T-helper 1 cell treated with Interleukin-12 subunit alpha and Interleukin-12 subunit beta and Interleukin-4 antibody, amounts not matched to agents 30 ng/mL and 1 ng/mL, for 36 hours (primary cell): ENCODE measurements around the gene CKAP2L. TPM values are rescaled to one million over a fixed set of nuclear protein-coding genes. Genes with fewer than 3 reads are reported as not detected.
"Not testable (repeated sequence)": the region's sequence is repeated elsewhere in the genome, so short reads cannot be mapped to it uniquely, and the experiment has no call there.

Experiments used
- intact Hi-C: fragments of 100-400 bp; cut with micrococcal nuclease; formaldehyde crosslinking; loops from one replicate; pipeline ENCODE4 v1.15.1; 2024
- total RNA-seq: library from RNA; stranded (reverse); gene quantifications from 2 replicates; pipeline ENCODE4 v1.2.3, GENCODE V29; 2022

CKAP2L gene
- total RNA-seq, 1 donor from 2014 or later, result 33.2 TPM

GRCh38 chr2:112726487-112727190, 37.8 kb downstream of the CKAP2L start:
- intact Hi-C loops, result loop anchor here (1.0 kb wide), 9 partner anchors 20 to 245 kb away; partner anchors contain the start of genes CHCHD5, POLR1B and SLC20A1

- intact Hi-C loops, result loop anchor here (1.0 kb wide), 9 partner anchors 20 to 244 kb away; partner anchors contain the start of genes CHCHD5, POLR1B and SLC20A1
Observed at GRCh38 chr2:112725545-112726457, 38.6 kb downstream of the CKAP2L start.

- intact Hi-C loops, result no loop called here
Observed at GRCh38 chr2:112724591-112725525, 39.6 kb downstream of the CKAP2L start.

- intact Hi-C loops, result no loop called here
Observed at GRCh38 chr2:112723995-112724394, 40.4 kb downstream of the CKAP2L start.

- intact Hi-C loops, result no loop called here
Observed at GRCh38 chr2:112723547-112723940, 40.9 kb downstream of the CKAP2L start.

GRCh38 chr2:112722816-112723546, 41.4 kb downstream of the CKAP2L start:
- intact Hi-C loops, result no loop called here

- intact Hi-C loops, result no loop called here
Observed at GRCh38 chr2:112721819-112722522, 42.4 kb downstream of the CKAP2L start.

- intact Hi-C loops, result no loop called here
Observed at GRCh38 chr2:112720785-112721184, 43.6 kb downstream of the CKAP2L start, which contains the start of gene NT5DC4. Gene NT5DC4, plus strand, starts transcription at chr2:112721020. Its CDS starts 60 bp downstream, at chr2:112721080.

- intact Hi-C loops, result no loop called here
Observed at GRCh38 chr2:112718863-112719370, 45.5 kb downstream of the CKAP2L start.

GRCh38 chr2:112716826-112717352, 47.5 kb downstream of the CKAP2L start:
- intact Hi-C loops, result not testable (repeated sequence)

- intact Hi-C loops, result not testable (repeated sequence)
Observed at GRCh38 chr2:112716094-112716493, 48.3 kb downstream of the CKAP2L start.

GRCh38 chr2:112714836-112715631, 49.4 kb downstream of the CKAP2L start:
- intact Hi-C loops, result no loop called here

GRCh38 chr2:112714331-112714730, 50.1 kb downstream of the CKAP2L start:
- intact Hi-C loops, result no loop called here

GRCh38 chr2:112713926-112714325, 50.5 kb downstream of the CKAP2L start:
- intact Hi-C loops, result no loop called here

GRCh38 chr2:112713585-112713925, 50.9 kb downstream of the CKAP2L start:
- intact Hi-C loops, result no loop called here

GRCh38 chr2:112712903-112713584, 51.4 kb downstream of the CKAP2L start:
- intact Hi-C loops, result no loop called here

GRCh38 chr2:112712465-112712864, 51.9 kb downstream of the CKAP2L start:
- intact Hi-C loops, result no loop called here
